ENCODE results near the gene GNA14. TPM values are rescaled to one million over a fixed set of nuclear protein-coding genes. Genes with fewer than 3 reads are reported as not detected.

The GNA14 gene
- total RNA-seq, 2 experiments from 2014 or later = not detected

DNA sequence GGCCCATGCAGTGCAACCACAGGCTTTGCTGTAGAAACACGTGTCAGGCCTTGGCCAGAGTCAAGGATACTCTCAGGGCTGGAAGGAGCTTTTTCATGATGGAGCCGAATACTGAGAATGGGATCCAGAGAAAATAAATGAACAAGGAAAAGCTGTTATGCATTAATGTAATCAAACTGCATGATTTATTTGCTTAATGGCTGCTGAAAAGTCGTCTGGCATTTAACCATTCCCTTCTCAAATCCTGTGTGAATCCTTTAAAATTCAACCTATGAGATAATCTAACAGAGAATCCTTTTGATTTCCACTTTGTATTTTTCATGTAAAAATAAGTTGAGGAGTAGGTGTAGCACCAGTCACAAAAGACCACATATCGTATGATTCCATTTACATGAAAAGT, 24.1 kb upstream of the GNA14 start:
- Histone ChIP-seq H3K4me3 (ENCODE audit: low read length) (no peak overlapping the region), H3K36me3 (ENCODE audit: insufficient read depth, low read length) (no peaks in the 10 kb centered on the region), H3K9me3 (ENCODE audit: control insufficient read depth in 1 of 2, insufficient read depth in 1 of 2, low read length in 2 of 2) (no peaks in the 10 kb centered on the region), H3K27me3 (ENCODE audit: control insufficient read depth in 1 of 2, insufficient read depth in 2 of 2, low read length in 2 of 2) (no peaks in the 10 kb centered on the region), H3K4me1 (ENCODE audit: insufficient read depth, low read length) (no peaks in the 10 kb centered on the region), H3K27ac (ENCODE audit: low read depth in 1 of 2, low read length in 2 of 2) (no peak overlapping the region)
- ChIA-PET POLR2A (no interaction called here), CTCF (no interaction called here)
- no peak for TF ChIP-seq CTCF (IDR thresholded peaks at IDR 0.05)
- no peak for DNase-seq
- intact Hi-C loops (cut with DNase I, micrococcal nuclease) = loop anchor here in 1 of 2 experiments (5.0 kb wide), 1 partner anchor 50 kb away; no protein-coding TSS in a partner anchor
- Mint-ChIP-seq H3K9me3 (no peaks in the 10 kb centered on the region), H3K36me3 (ENCODE audit: low read depth) (no peaks in the 10 kb centered on the region), H3K4me3 (no peak overlapping the region), H3K27ac (no peak overlapping the region), H3K4me1 (ENCODE audit: low read depth) (no peaks in the 10 kb centered on the region), H3K27me3 (peaks cover 5% of the 10 kb centered on the region)
- ATAC-seq (ENCODE audit: poor library complexity) = no peak

GRCh38 chr9:77667151-77667550, 19.0 kb upstream of the GNA14 start:
- intact Hi-C loops (cut with DNase I, micrococcal nuclease) = no loop called here
- no peaks in the 10 kb centered on the region for H3K4me1 Mint-ChIP-seq (ENCODE audit: low read depth)
- Histone ChIP-seq H3K4me3 (ENCODE audit: low read length) (no peak overlapping the region), H3K9me3 (ENCODE audit: control insufficient read depth in 1 of 2, insufficient read depth in 1 of 2, low read length in 2 of 2) (no peaks in the 10 kb centered on the region), H3K27ac (ENCODE audit: low read depth in 1 of 2, low read length in 2 of 2) (no peak overlapping the region), H3K36me3 (ENCODE audit: insufficient read depth, low read length) (no peaks in the 10 kb centered on the region), H3K4me1 (ENCODE audit: insufficient read depth, low read length) (no peaks in the 10 kb centered on the region), H3K27me3 (ENCODE audit: control insufficient read depth in 1 of 2, insufficient read depth in 2 of 2, low read length in 2 of 2) (no peaks in the 10 kb centered on the region)
- peaks cover 12% of the 10 kb centered on the region for H3K27me3 Mint-ChIP-seq
- TF ChIP-seq CTCF (IDR thresholded peaks at IDR 0.05) = no peak
- H3K27ac Mint-ChIP-seq = no peak overlapping the region
- H3K9me3 Mint-ChIP-seq = no peaks in the 10 kb centered on the region
- ATAC-seq (ENCODE audit: poor library complexity) (no peak), DNase-seq (no peak)
- H3K36me3 Mint-ChIP-seq (ENCODE audit: low read depth) = no peaks in the 10 kb centered on the region
- ChIA-PET POLR2A (no interaction called here), CTCF (no interaction called here)
- no peak overlapping the region for H3K4me3 Mint-ChIP-seq

- POLR2A ChIA-PET = no interaction called here
- no peaks in the 10 kb centered on the region for H3K4me1 ChIP-seq (ENCODE audit: insufficient read depth, low read length)
- H3K27ac ChIP-seq (ENCODE audit: low read depth in 1 of 2, low read length in 2 of 2) = no peak overlapping the region
- no peaks in the 10 kb centered on the region for H3K4me1 Mint-ChIP-seq (ENCODE audit: low read depth)
- H3K9me3 Mint-ChIP-seq = no peaks in the 10 kb centered on the region
- H3K36me3 ChIP-seq (ENCODE audit: insufficient read depth, low read length) = no peaks in the 10 kb centered on the region
- H3K36me3 Mint-ChIP-seq (ENCODE audit: low read depth) = no peaks in the 10 kb centered on the region
- ATAC-seq (ENCODE audit: poor library complexity) = no peak
- no peak for TF ChIP-seq CTCF (IDR thresholded peaks at IDR 0.05)
- H3K9me3 ChIP-seq (ENCODE audit: control insufficient read depth in 1 of 2, insufficient read depth in 1 of 2, low read length in 2 of 2) = no peaks in the 10 kb centered on the region
- H3K4me3 Mint-ChIP-seq = no peak overlapping the region
- H3K27me3 Mint-ChIP-seq = peaks cover 12% of the 10 kb centered on the region
- no peak for DNase-seq
- H3K4me3 ChIP-seq (ENCODE audit: low read length) = no peak overlapping the region
- H3K27me3 ChIP-seq (ENCODE audit: control insufficient read depth in 1 of 2, insufficient read depth in 2 of 2, low read length in 2 of 2) = no peaks in the 10 kb centered on the region
- CTCF ChIA-PET = no interaction called here
- intact Hi-C loops (cut with DNase I, micrococcal nuclease) = no loop called here
- H3K27ac Mint-ChIP-seq = no peak overlapping the region
These were observed 15.6 kb upstream of the GNA14 start for GRCh38 chr9:77663754-77664153.

Measured in CD4-positive, alpha-beta T cell (primary cell).